ENCODE measurements around the gene PHLDA1.
"Not testable (repeated sequence)": the region's sequence is repeated elsewhere in the genome, so short reads cannot be mapped to it uniquely, and the experiment has no call there.

PHLDA1 gene

GRCh38 chr12:75984577-75985182 is 46.9 kb downstream of the PHLDA1 start:
- DNase-seq, result no peak

- not testable (repeated sequence) for DNase-seq
Measured at GRCh38 chr12:75983851-75984250, 47.7 kb downstream of the PHLDA1 start.

- DNase-seq, result no peak
Measured at GRCh38 chr12:75982979-75983660, 48.5 kb downstream of the PHLDA1 start.

- DNase-seq, result no peak
Measured at GRCh38 chr12:75982169-75982564, 49.4 kb downstream of the PHLDA1 start.

GRCh38 chr12:75981247-75982168 is 50.1 kb downstream of the PHLDA1 start:
- no peak for DNase-seq

GRCh38 chr12:75979181-75979580 is 52.4 kb downstream of the PHLDA1 start:
- DNase-seq, result no peak

GRCh38 chr12:75978677-75979076 is 52.9 kb downstream of the PHLDA1 start:
- DNase-seq, result no peak

- DNase-seq, result peak; percentile 10
Measured at GRCh38 chr12:75977952-75978671, 53.5 kb downstream of the PHLDA1 start.

- no peak for DNase-seq
Measured at GRCh38 chr12:75977590-75977951, 54.0 kb downstream of the PHLDA1 start.

- DNase-seq, result no peak
Measured at GRCh38 chr12:75976913-75977312, 54.7 kb downstream of the PHLDA1 start.

GRCh38 chr12:75976113-75976512 is 55.5 kb downstream of the PHLDA1 start:
- DNase-seq, result no peak

GRCh38 chr12:75975702-75976101 is 55.9 kb downstream of the PHLDA1 start:
- DNase-seq, result no peak
